Fibroblast of peridontal ligament (primary cell): ENCODE results near the gene PKD1L1.
"Not testable (repeated sequence)": the region's sequence is repeated elsewhere in the genome, so short reads cannot be mapped to it uniquely, and the experiment has no call there.

Source experiments
- DNase-seq: peaks from one replicate; pipeline ENCODE4 v3.0.0-alpha.2; 2010; ENCODE audit errors: extremely low read depth

The PKD1L1 gene, protein sequence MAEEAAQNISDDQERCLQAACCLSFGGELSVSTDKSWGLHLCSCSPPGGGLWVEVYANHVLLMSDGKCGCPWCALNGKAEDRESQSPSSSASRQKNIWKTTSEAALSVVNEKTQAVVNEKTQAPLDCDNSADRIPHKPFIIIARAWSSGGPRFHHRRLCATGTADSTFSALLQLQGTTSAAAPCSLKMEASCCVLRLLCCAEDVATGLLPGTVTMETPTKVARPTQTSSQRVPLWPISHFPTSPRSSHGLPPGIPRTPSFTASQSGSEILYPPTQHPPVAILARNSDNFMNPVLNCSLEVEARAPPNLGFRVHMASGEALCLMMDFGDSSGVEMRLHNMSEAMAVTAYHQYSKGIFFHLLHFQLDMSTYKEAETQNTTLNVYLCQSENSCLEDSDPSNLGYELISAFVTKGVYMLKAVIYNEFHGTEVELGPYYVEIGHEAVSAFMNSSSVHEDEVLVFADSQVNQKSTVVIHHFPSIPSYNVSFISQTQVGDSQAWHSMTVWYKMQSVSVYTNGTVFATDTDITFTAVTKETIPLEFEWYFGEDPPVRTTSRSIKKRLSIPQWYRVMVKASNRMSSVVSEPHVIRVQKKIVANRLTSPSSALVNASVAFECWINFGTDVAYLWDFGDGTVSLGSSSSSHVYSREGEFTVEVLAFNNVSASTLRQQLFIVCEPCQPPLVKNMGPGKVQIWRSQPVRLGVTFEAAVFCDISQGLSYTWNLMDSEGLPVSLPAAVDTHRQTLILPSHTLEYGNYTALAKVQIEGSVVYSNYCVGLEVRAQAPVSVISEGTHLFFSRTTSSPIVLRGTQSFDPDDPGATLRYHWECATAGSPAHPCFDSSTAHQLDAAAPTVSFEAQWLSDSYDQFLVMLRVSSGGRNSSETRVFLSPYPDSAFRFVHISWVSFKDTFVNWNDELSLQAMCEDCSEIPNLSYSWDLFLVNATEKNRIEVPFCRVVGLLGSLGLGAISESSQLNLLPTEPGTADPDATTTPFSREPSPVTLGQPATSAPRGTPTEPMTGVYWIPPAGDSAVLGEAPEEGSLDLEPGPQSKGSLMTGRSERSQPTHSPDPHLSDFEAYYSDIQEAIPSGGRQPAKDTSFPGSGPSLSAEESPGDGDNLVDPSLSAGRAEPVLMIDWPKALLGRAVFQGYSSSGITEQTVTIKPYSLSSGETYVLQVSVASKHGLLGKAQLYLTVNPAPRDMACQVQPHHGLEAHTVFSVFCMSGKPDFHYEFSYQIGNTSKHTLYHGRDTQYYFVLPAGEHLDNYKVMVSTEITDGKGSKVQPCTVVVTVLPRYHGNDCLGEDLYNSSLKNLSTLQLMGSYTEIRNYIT (N-terminal part only)

DNA sequence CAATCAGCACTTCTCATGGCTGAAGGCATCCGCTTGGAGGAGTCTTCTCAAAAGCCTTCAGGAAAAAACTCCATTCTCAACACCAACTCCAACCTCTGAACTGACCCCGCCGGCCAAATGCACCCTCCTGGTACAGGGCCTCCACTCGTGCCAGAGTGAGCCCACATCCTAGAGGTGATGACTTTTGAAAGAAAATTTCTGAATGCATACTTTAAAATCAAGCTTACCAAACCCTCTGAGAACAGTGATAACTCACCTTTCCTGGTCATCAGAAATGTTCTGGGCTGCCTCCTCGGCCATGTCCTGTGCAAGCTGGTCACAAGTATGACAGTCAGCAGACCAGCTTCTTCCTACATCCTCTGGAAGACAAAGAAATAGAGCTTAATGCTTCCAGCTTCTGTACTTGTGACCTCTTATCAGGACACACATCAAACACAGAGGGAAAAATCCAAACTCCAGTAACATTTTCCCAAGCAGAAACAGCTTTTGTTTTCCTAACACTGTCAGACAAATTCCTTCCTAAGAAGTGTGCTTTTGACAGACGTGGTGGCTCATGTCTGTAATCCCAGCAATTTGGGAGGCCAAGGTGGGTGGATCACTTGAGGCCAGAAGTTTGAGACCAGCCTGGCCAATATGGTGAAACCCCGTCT is at the start of gene PKD1L1:
PKD1L1 (minus strand) TSS at position 326 of the 650 bp plus-strand sequence; CDS start at position 300, 26 bp downstream.
- no peak for DNase-seq

DNA sequence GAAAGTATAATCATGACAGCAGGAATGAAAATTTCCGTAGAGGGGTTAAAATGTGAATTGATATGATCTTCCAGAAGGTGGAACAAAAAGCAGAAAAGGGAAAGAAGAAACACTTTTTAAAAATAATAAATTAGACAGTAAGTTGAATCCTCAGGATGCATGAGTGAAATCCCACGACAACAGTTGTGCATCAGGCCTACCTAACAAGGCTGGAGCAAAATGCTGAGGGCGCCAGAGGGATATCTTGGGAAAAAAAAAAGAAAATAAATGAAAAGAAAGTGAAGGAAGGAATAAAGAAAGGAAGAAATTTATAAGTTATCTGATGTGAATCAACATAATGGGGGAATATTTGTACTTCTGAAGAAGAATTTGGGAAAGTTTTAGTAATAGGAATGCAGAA is 44.2 kb upstream of the PKD1L1 start:
- no peak for DNase-seq

DNA sequence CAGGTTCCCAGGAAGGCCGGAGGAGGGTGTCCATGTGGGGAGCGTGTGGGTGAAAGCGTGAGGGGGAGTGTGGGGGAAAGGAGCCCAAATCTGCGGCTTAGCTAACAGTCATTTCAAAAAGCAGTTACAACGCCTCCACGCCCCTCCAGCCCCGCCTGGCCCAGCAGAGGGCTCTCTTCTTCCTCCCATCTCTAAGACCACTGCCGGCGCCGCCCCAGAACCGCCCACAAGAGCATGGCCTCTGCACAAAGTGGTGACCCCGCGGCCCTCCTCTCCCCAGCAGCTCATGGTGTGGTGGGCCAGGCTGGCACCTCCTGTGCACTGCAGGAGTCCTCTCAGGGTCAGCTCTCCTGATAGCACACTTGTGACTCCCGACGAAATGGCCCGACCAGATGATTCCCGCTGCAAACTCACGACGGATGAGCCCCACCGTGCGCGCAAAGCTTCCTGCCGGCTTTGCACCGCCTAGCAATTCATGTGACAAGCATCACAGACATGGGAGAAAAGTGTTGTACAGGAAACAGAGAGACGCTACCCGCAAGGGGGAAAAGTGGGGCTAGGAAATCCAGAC is 43.6 kb upstream of the PKD1L1 start:
- DNase-seq, result peak; percentile 68

DNA sequence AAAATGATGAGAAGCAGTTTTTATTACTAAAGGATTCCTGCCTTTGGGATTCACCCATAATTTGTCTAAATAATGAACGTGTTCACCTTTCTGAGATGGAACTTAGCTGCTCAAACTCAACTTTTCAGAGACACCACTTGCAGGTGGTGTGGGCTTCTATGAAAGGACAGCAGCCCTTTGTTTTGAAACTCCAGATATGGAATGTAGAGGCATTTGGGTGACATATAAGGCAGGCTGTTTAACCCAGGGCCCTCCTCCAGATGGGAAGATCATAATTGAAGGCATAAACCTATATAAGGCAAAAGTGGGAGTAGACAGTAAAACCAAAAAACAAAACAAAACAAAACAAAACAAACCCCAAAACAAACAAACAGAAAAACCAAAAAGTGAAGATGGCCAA is 43.0 kb upstream of the PKD1L1 start:
- DNase-seq, result no peak

DNA sequence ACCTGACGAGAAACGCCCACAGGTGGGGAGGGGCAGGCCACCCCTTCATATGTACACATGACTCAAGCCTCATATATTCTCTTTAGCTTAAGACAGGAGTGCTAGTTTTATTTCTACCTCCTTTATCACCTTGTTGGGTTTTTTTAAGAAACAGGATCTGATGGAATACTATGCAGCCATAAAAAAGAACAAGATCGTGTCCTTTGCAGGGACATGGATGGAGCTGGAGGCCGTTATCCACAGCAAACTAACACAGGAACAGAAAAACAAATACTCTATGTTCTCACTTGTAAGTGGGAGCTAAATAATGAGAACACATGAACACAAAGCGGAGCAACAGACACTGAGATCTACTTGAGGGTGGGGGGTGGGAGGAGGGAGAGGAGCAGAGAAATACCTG is 42.3 kb upstream of the PKD1L1 start:
- no peak for DNase-seq

DNA sequence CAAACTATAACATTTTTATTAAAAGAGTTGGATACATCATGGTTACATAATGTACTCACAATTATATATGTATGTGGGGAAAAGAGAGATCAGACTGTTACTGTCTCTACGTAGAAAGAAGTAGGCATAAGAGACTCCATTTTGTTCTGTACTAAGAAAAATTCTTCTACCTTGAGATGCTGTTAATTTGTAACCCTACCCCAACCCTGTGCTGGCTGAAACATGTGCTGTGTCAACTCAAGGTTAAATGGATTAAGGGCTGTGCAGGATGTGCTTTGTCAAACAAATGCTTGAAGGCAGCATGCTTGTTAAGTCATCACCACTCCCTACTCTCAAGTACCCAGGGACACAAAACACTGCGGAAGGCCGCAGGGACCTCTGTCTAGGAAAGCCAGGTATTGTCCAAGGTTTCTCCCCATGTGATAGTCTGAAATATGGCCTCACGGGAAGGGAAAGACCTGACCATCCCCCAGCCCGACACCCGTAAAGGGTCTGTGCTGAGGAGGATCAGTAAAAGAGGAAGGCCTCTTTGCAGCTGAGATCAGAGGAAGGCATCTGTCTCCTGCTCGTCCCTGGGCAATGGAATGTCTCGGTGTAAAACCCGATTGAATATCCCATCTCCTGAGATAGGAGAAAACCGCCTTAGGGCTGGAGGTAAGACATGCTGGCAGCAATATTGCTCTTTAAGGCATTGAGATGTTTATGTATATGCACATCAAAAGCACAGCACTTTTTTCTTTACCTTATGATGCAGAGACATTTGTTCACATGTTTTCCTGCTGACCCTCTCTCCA is 41.5 kb upstream of the PKD1L1 start:
- not testable (repeated sequence) for DNase-seq

DNA sequence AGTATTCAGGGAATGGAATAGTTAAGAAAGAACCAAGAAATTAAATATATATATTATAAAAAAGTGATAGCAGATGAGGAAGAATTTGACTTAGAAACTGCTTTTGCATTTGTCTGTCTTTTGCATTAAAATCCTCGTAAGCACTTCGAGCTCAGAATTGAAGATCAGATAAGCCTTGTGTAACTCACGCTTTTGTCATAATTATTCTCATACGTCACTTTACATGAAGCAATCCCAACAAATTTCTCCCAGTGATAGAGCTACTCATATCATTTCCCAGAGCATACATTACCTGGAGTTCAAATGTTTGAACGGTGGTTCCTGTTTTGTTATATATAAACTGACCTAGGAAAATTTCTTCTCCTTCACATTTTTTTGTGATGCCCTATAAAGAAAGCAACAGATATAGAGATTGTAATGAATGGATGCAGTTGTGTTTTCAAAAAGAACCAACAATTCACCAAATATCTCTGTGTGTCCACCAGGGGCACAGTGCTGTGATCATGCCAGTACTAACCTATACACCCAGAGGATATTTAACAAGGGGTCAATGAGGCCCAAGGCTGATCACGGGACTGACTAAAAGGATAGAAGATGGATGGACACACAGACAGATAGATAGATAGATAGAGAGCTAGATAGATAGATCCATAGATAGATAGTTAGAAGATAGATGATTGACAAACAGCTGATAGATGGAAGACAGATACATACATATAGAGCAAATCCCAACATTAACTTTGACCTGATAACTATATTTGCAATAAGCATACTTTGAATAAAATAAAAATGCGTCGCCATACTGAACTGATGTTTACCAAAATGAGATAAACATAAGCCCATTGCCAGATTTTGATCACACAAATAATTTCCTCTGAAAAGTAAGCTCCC is 40.5 kb upstream of the PKD1L1 start:
- no peak for DNase-seq

DNA sequence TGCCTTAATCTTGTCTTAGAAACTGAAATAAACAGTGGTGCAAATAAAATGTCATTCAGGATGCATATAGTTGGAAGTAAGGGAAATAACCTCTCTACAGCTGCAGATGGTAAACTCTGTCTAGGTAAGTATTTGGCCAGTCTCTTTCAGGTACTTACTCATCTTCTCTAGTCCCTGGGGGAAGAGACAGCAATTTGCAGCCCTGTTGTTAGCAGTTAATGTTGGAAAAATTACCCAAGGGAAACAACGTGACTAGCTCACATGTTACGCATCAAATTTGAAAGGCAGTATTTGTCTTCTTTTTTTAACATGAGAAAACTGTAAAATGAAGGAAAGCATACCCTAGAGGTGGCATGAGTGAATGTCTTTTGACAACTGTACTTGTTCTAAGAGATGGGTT is 34.3 kb upstream of the PKD1L1 start:
- no peak for DNase-seq

DNA sequence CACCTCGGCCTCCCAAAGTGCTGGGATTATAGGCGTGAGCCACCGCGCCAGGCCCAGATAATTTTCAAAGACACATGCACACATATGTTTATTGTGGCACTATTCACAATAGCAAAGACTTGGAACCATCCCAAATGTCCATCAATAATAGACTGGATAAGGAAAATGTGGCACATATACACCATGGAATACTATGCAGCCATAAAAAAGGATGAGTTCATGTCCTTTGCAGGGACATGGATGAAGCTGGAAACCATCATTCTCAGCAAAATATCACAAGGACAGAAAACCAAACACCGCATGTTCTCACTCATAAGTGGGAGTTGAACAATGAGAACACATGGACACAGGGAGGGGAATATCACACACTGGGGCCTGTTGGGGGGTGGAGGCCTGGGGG is 32.4 kb upstream of the PKD1L1 start:
- not testable (repeated sequence) for DNase-seq

DNA sequence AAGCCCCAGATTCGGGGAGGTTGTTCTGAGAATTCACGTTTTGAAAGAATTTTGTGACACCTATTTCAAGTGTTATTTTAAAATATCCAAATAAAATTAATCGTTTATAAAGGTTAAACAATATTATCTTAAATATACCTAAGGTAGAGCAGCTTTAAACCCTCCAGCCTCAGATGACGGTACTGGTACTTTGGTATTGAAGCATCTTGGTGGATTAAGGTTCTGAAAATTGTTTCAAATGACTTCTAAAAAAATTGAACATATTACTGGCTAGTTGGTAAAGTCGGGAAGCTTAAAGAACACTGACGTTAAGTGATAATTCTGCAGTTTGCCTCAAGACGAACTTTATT is 31.5 kb upstream of the PKD1L1 start:
- no peak for DNase-seq

DNA sequence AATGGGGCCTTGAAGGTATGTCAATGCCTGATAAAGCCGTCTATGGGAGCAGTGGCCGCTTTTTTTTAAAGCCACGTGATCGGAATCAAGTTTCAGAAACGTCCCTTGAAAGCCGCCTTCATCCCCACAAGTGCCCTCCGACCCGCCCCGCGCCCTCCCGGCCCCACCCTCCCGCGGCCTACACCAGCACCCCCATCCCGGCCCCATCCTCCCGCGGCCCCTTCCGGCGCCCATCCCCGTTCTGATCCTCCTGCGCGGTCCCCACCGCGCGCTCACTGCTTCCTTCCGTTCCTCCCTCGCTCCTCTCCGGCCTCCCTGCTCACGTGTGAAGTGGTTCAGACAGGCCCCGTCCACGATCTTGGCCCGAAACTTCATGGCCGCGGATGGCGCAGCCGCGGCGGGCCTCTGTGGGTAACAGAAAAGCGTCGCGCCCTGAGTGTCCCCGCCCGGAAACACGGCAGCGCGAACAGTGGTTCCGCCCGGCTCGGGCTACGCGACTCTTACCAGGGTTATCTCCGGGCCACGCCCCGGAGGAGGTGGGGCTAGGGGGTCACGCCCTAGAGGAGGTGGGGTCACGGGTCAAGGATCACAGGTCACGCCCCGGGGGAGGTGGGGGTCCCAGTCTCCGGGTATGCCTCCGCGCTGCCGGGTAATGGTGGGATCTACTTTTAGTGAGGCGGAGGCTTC is 31.0 kb upstream of the PKD1L1 start, which contains the start of gene HUS1:
HUS1 (minus strand) TSS at position 471 of the 687 bp plus-strand sequence; CDS start at position 375, 96 bp downstream.
- peak; percentile 85 for DNase-seq

DNA sequence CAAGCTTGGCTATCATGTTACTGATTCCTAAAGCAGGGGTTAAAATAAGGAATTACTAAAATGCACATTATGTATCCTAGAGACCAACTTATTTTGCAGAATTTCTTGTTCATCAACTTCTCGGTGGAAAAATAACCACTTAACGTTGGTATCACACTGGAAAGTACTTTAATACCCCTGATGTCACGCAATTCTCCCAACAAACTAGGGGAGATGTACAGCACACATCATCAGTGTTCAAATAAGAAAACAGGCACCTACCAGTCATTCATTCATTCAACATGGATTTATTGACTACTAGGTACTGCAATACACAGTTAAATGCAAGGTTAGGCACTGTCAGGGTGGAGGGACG is 30.5 kb upstream of the PKD1L1 start:
- no peak for DNase-seq

DNA sequence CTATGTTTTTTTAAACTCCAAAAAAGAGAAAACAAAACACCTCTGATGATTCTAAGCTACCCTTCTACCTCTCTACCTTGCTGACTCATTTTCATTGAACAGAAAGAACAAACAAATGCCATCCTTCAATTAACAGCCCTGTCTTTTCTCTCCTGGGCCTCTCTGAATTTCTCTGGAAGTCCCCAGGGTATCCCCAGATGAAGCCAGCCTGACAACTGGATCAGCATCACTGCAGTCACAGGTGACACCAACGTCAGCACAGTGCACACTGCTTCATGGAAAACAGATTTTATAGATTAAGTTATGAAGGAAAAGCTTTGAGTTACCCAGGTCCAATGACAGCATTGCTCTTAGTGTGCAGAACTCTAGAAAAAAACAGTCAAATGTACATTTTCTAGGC is 25.5 kb upstream of the PKD1L1 start:
- no peak for DNase-seq

DNA sequence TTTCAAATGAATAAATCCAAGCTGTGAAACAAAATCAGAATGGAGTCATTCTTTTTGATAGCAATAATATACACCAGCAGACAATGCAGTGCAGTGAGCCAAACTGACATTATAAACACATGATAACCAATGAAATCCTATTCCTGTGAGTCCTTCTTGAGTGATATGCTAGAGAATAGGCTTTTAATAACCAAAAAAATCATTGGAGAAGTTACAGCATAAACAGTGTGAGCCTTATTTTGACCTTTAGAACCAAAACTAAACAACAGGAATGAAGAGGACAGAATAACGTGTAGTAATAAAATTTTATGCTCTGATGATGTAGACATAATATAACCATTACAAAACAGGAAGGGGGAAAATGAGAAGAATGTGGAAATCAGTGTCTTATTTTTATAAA is 22.5 kb upstream of the PKD1L1 start:
- no peak for DNase-seq

DNA sequence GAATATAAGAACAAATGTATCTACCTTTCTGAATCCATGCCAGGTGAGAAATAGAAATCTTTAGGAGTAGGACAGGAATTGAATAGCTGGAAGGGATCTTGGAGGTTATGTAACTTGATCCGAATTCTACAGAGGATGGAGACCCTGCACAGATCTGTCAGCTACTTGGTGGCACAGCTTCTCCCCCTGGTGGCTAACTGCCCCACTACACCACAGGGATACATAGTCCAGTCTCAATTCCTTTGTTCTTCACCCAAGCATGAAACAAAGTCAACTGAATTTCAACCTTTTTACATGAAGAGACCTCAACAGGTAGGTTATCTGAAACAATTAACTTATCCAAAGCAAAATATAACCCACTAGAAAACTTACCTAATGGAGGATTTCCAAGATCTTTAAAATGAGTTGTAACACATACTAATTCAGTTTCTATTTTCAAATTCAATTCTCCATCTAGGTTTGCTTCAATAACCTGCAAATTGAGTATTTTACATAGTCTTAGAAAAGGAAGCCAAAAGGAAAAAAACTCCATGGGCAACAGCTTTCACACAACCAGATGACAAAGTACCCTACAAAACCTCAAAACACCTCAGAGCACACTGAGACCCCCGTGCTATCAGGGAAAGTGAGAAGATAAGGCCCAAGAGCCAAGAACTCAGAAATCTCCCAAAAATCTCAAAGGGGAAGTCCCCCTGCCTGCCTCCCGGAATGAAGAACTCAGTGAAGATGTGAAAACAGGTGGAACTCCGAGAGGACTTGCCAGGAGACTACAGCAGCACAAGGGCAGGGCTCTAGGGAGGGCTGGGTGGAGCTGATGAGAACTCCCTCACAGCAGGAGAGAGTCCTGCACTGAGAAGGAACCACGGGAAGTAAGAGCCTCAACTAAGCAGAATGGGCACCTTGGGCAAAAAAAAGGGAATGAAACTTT is 20.8 kb upstream of the PKD1L1 start:
- peak; percentile 73 for DNase-seq

DNA sequence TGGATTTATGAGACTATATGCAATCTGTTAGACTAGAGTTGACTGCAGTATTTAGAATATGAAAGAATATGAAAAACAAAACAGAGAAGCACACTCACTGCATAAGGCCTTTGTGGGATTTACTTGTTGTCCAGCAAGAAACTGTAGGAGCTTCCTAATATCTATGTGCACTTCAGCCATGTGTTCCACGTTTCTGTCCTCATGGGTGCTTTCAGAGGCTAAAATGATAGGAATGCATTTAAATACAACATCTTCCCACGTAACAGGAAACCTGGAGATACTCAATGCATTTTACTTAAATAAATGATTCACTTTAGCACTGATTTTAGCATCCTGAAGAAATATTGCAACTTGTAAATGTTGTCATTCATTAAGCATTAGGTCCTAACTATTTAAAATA is 19.4 kb upstream of the PKD1L1 start:
- DNase-seq, result no peak

DNA sequence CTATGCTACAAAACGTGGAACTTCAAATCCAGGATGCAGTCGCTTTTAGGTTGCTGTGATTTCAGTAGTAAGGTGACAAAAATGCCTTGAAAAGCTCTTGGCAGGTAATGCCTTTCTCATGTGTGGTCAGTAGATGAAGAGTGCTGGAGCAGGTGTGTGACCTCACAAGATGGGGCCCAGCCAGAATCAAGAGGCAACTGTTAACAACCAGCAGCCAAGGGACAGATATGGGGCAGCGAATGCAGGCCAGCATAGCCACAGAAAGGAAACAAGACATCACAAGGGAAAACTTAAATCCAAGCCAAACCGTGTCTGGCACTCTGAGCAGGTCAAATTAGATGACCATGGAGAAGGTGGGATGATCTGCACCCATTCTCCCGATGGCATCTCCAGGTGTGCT is 18.9 kb upstream of the PKD1L1 start:
- DNase-seq, result no peak

DNA sequence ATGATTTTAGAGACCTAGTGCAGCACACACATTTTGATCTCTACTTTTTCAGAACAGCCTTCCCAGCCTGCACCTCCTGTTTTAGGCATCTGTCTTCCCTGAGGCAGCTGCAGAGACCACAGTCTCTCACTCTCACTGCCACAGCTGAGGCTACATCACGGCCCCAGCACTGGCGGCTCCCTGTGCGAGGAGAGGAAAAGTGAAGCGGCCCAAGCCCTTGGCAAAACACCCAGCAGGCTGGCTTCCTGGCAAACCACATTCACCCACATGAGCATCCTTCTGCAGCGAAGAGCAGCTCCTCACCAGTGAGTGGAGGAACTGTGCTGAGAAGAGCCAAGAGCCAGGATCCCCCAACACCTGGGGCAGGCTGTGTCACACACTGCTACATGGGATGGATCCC is 17.2 kb upstream of the PKD1L1 start:
- DNase-seq, result no peak
